Measurements from ENCODE around the gene ARL5C.
"Not testable (repeated sequence)": the region's sequence is repeated elsewhere in the genome, so short reads cannot be mapped to it uniquely, and the experiment has no call there.

ARL5C gene

GRCh38 chr17:39169101-39169500 is 3.1 kb upstream of the ARL5C start:
- TF ChIP-seq CTCF (conservative IDR thresholded peaks at IDR 0.05; ENCODE audit: low read length) = no peak
- no peak overlapping the region for H3K4me3 ChIP-seq (ENCODE audit: low read length)
- DNase-seq (ENCODE audit: low read depth) = no peak

DNA sequence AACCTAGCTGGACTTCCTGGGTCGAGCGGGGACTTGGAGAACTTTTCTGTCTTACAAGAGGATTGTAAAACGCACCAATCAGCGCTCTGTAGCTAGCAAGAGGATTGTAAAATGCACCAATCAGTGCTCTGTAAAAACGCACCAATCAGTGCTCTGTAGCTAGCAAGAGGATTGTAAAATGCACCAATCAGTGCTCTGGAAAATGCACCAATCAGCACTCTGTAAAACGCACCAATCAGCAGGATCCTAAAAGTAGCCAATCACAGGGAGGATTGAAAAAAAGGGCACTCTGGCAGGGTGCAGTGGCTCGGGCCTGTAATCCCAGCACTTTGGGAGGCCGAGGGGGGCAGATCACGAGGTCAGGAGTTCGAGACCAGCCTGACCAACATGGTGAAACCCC is 2.5 kb upstream of the ARL5C start:
- not testable (repeated sequence) for H3K4me3 ChIP-seq (ENCODE audit: low read length); DNase-seq (ENCODE audit: low read depth)

DNA sequence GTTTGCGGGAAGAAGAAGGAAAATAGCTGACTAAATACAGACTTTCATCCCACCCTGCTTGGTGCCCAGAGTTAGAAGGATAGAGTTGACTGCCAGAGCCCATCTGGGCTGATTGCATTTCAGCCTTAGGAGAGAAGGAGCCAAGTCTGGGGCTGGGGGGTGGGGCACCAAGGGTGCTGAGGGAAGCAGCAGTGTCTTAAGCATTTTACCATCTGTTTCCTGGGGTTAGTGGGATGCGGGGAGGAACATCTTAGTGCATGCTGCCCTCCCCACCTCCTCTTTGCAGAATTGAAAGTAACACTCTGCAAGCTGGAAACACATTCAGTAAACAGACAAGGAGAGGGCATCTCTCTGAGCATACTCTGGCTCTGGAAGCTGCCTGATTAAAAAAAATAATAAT is 1.5 kb upstream of the ARL5C start:
- no peak overlapping the region for H3K4me3 ChIP-seq (ENCODE audit: low read length)
- TF ChIP-seq CTCF (conservative IDR thresholded peaks at IDR 0.05; ENCODE audit: low read length) = no peak
- peak; percentile 37 for DNase-seq (ENCODE audit: low read depth)

- no peak for DNase-seq (ENCODE audit: low read depth)
- TF ChIP-seq CTCF (conservative IDR thresholded peaks at IDR 0.05; ENCODE audit: low read length) = no peak
- no peak overlapping the region for H3K4me3 ChIP-seq (ENCODE audit: low read length)
Observed at GRCh38 chr17:39166437-39167335, 725 bp upstream of the ARL5C start.

DNA sequence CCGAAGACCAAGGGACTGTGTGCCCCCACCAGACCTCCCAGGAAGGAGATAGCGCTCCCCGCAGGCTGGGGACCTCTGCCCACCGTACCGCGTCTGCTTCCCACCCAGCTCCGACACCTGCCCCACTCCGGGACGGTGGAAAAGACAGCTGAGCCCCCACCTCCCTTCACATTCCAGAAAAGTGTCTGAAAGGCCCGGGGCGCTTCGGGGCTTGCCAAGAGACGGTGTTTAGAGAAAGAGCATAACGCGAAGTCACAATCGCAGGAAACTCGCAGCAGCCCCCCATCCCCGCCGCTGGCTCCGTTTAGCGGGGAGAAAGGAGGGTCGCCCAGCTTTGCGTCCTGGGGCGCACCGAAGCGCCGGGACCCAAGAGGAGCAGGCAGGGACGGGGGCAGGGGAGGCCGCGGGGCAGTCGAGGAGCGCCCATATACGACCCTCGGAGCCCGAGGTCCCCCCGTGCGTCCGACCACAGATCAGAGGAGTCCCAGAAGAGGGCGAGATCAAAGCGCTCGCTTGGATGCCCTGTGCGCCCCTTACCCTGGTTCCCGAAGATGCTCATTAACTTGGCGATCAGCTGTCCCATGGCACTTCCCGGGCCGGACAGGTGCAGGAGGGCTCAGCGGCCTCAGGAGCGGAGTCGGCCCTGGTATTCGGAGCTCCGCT is 652 bp downstream of the ARL5C start:
- no peak for TF ChIP-seq CTCF (conservative IDR thresholded peaks at IDR 0.05; ENCODE audit: low read length)
- H3K4me3 ChIP-seq (ENCODE audit: low read length) = peak overlapping the region; percentile 57
- DNase-seq (ENCODE audit: low read depth) = no peak

DNA sequence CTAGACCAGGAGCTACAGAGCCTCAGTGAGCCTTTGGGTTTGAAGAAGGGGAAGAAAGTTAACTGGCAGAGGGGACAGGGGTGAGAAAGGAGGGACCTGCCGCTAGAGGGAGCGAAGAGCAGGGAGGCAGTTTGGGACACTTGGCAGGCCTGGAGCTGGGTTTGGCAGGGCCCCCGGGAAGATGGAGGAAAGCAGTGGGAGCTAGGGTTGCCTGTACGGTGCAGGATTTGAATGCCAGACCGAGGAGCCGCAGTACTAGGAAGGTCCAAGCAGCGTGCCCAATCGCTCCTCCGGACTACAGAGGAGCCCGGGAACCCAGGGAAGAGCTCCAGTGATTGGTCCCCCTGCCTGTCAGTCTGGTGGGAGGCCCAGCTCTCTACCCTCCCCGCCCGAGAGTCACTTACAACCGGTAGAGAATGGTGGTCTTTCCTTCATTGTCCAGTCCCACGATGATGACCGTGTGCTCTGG is 1.3 kb downstream of the ARL5C start:
- TF ChIP-seq CTCF (conservative IDR thresholded peaks at IDR 0.05; ENCODE audit: low read length) = peak; percentile 89
- DNase-seq (ENCODE audit: low read depth) = peak; percentile 92
- peak overlapping the region; percentile 57 for H3K4me3 ChIP-seq (ENCODE audit: low read length)

GRCh38 chr17:39161962-39162361 is 4.0 kb downstream of the ARL5C start:
- DNase-seq (ENCODE audit: low read depth) = no peak
- no peak overlapping the region for H3K4me3 ChIP-seq (ENCODE audit: low read length)
- no peak for TF ChIP-seq CTCF (conservative IDR thresholded peaks at IDR 0.05; ENCODE audit: low read length)
